HG03175 (cell line): ENCODE results near the gene SEMA5A.

ENCODE experiments used
- ATAC-seq: cut with Tn5 transposase; IDR thresholded peaks from one replicate; pipeline ENCODE4 v1.9.1; 2021; ENCODE audit warnings: mild to moderate bottlenecking, moderate library complexity; ENCODE audit not compliant: unreplicated experiment

Gene SEMA5A

GRCh38 chr5:9551567-9552537 lies 6.0 kb upstream of the SEMA5A start:
- ATAC-seq: no peak

GRCh38 chr5:9549941-9550340 lies 4.1 kb upstream of the SEMA5A start:
- no peak for ATAC-seq

GRCh38 chr5:9547122-9547947 lies 1.5 kb upstream of the SEMA5A start:
- ATAC-seq: no peak

- ATAC-seq: peak; percentile 13
Measured at GRCh38 chr5:9545136-9545991, 511 bp downstream of the SEMA5A start.

GRCh38 chr5:9544502-9545135 lies 1.3 kb downstream of the SEMA5A start:
- ATAC-seq: peak; percentile 66

- peak; percentile 5 for ATAC-seq
Measured at GRCh38 chr5:9544056-9544455, 1.8 kb downstream of the SEMA5A start.

- ATAC-seq: no peak
Measured at GRCh38 chr5:9543311-9543920, 2.5 kb downstream of the SEMA5A start.

- no peak for ATAC-seq
Measured at GRCh38 chr5:9540791-9541190, 5.1 kb downstream of the SEMA5A start.

GRCh38 chr5:9538504-9538903 lies 7.4 kb downstream of the SEMA5A start:
- ATAC-seq: no peak

- no peak for ATAC-seq
Measured at GRCh38 chr5:9537223-9538141, 8.4 kb downstream of the SEMA5A start.

- ATAC-seq: no peak
Measured at GRCh38 chr5:9536717-9537116, 9.2 kb downstream of the SEMA5A start.

- no peak for ATAC-seq
Measured at GRCh38 chr5:9534881-9535517, 10.9 kb downstream of the SEMA5A start.

- no peak for ATAC-seq
Measured at GRCh38 chr5:9533562-9534364, 12.1 kb downstream of the SEMA5A start.

- no peak for ATAC-seq
Measured at GRCh38 chr5:9533096-9533495, 12.8 kb downstream of the SEMA5A start.

GRCh38 chr5:9529513-9529912 lies 16.4 kb downstream of the SEMA5A start:
- no peak for ATAC-seq

- ATAC-seq: no peak
Measured at GRCh38 chr5:9529041-9529480, 16.8 kb downstream of the SEMA5A start.

- ATAC-seq: no peak
Measured at GRCh38 chr5:9524941-9525340, 20.9 kb downstream of the SEMA5A start.
